Right atrium auricular region (tissue), 2 donors: ENCODE measurements around the gene SULT1C4. TPM values are rescaled to one million over a fixed set of nuclear protein-coding genes. Genes with fewer than 3 reads are reported as not detected.

Experiments used
- DNase-seq: peaks from one replicate; pipeline ENCODE4 v3.0.0-alpha.2; 2019; ENCODE audit warnings: low spot score
- H3K27ac ChIP-seq, 2 donors: fragments of 200-600 bp; sonication (generic); 1 replicate in 1 of 2; 2 replicates in 1 of 2; pipeline ENCODE4 v1.5.1; 2016 to 2019
- H3K27me3 ChIP-seq, 2 donors: fragments of 200-600 bp; sonication (generic); one replicate each; pipeline versions ENCODE4 v1.5.1 to v1.6.0; 2017 to 2019
- H3K36me3 ChIP-seq: fragments of 200-600 bp; sonication (generic); one replicate; pipeline ENCODE4 v1.5.1; 2016
- H3K4me1 ChIP-seq, 2 donors: fragments of 200-600 bp; sonication (generic); one replicate each; pipeline versions ENCODE4 v1.5.1 to v1.6.0; 2017 to 2019
- H3K4me3 ChIP-seq, 2 donors: fragments of 200-600 bp; sonication (generic); 1 replicate in 1 of 2; 2 replicates in 1 of 2; pipeline ENCODE4 v1.5.1; 2017 to 2019; ENCODE audit warnings: mild to moderate bottlenecking in 1 of 2, moderate library complexity in 1 of 2
- H3K9me3 ChIP-seq, 2 donors: fragments of 200-600 bp; sonication (generic); one replicate each; pipeline ENCODE4 v1.5.1; 2019
- total RNA-seq, 2 donors: library from RNA; depleted of rRNA; stranded (reverse); fragments of >200 nt; gene quantifications; one replicate each; pipeline ENCODE4 v1.1.0, GENCODE V29; 2016
- TF ChIP-seq, protein P1 (sequence below), 2 donors: fragments of 200-600 bp; sonication (generic); IDR thresholded peaks; one replicate each; pipeline ENCODE4 v1.5.1; 2019; ENCODE audit warnings: antibody characterized with exemption in 2 of 2

The SULT1C4 gene
- total RNA-seq, 2 donors from 2014 or later: 9.8 to 16.0 TPM

DNA sequence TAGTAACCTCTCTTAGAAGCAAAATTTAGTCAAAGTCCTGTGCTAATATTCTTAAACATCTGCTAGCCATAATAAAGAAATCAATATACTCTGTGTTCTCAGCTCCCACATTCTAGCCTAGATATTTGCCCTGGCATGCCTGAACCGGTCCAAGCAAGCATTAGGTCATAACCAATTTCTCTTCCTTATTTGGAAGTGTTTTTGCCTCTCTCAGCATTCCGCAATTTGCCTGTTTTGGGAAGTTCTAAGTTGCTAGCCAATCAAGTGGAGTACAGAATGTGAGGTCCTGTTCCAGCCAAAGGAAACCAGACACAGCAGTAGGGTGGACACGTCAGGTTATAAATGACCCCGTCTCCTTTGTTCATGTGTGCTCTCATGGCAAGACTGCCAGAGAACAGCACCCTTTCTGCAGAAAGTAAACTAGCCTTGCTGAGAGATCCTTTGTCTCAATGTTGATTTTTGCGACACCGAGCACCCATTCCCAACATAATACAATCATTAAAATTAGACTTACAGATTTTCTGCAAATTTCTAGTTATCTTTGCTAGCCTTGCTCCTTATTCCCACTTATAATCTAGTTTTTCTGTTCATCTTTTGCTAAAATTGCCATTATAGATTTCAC lies 13.0 kb upstream of the SULT1C4 start:
- TF ChIP-seq, protein P1, sequence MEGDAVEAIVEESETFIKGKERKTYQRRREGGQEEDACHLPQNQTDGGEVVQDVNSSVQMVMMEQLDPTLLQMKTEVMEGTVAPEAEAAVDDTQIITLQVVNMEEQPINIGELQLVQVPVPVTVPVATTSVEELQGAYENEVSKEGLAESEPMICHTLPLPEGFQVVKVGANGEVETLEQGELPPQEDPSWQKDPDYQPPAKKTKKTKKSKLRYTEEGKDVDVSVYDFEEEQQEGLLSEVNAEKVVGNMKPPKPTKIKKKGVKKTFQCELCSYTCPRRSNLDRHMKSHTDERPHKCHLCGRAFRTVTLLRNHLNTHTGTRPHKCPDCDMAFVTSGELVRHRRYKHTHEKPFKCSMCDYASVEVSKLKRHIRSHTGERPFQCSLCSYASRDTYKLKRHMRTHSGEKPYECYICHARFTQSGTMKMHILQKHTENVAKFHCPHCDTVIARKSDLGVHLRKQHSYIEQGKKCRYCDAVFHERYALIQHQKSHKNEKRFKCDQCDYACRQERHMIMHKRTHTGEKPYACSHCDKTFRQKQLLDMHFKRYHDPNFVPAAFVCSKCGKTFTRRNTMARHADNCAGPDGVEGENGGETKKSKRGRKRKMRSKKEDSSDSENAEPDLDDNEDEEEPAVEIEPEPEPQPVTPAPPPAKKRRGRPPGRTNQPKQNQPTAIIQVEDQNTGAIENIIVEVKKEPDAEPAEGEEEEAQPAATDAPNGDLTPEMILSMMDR (IDR thresholded peaks at IDR 0.05): no peak
- no peak overlapping the region for H3K4me3 ChIP-seq
- no peaks in the 10 kb centered on the region for H3K9me3 ChIP-seq
- no peaks in the 10 kb centered on the region for H3K4me1 ChIP-seq
- H3K36me3 ChIP-seq: no peaks in the 10 kb centered on the region
- no peak overlapping the region for H3K27ac ChIP-seq
- DNase-seq: no peak
- no peaks in the 10 kb centered on the region for H3K27me3 ChIP-seq

DNA sequence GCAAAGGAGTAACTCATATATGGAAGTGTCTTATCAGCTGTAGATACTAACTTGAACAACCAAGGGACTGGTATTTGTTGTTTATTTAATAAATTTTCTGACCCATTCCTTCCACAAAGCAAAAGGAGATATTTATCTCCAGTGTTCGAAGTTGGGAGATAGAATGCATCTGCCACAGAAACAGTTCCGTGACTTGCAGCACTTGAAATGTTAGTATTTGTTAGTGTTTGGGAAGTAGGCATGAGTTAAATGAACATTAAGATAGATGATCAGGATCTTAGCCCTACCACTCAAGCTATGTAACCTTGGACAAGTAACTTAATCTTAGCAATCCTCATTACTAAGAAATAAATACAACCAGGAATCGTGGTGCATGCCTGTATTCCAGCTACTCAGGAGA lies 12.1 kb upstream of the SULT1C4 start:
- TF ChIP-seq, protein P1 (IDR thresholded peaks at IDR 0.05): no peak
- DNase-seq: no peak
- Histone ChIP-seq H3K27me3 (no peaks in the 10 kb centered on the region), H3K4me3 (no peak overlapping the region), H3K4me1 (no peaks in the 10 kb centered on the region), H3K36me3 (no peaks in the 10 kb centered on the region), H3K27ac (no peak overlapping the region), H3K9me3 (no peaks in the 10 kb centered on the region)

DNA sequence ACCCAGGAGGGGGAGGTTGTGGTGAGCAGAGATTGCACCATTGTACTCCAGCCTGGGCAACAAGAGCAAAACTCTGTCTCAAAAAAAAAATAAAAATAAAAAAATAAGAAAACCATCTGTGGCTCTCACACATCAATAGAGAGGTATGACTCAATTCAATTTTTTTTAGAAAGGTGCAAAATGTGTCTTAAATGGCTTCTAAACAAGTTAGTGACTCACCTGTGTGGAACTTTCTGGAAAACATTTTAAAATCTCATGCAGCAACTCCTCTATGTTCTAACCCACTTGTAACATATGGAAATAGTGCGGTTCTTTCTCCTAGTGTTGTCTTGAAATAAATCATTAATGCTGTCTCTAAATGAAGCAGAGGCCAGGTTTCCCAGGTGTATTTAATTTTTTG lies 10.7 kb upstream of the SULT1C4 start:
- TF ChIP-seq, protein P1 (IDR thresholded peaks at IDR 0.05): no peak

DNA sequence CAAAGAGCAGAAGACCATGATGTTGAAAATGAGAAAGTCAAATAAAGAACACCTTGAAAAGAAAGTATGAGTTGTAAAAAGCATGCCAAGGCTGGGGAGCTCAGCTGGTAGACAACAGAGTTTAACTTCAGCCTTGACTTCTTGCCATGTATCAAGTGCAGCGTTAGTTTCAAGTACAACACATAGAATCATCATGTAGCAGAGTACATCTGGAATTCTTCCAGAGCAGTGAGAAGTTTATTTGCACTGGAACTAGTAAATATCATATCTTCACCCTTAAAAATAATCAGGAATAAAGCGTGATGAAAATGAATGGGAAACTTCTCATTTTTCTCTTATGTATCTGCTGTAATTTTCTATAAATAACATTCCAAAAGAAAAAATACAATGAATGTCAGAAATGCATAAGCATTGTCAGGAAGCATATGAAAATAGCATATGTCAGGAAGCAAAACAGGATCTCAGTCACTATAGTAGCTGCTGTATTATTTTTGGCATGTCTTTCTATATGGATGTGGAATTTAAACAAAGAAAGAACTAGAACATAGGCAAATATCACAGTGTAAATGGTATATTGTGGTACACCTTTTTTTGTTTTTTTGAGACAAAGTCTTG lies 10.1 kb upstream of the SULT1C4 start:
- no peak overlapping the region for H3K4me3 ChIP-seq
- TF ChIP-seq, protein P1 (IDR thresholded peaks at IDR 0.05): no peak
- H3K27me3 ChIP-seq: no peaks in the 10 kb centered on the region
- no peaks in the 10 kb centered on the region for H3K4me1 ChIP-seq
- no peaks in the 10 kb centered on the region for H3K36me3 ChIP-seq
- H3K9me3 ChIP-seq: no peaks in the 10 kb centered on the region
- DNase-seq: no peak
- no peak overlapping the region for H3K27ac ChIP-seq

More for the DNA sequence above, 10.7 kb upstream of the SULT1C4 start:
- no peak for DNase-seq
- no peaks in the 10 kb centered on the region for H3K27me3 ChIP-seq
- no peak overlapping the region for H3K4me3 ChIP-seq
- no peaks in the 10 kb centered on the region for H3K9me3 ChIP-seq
- no peaks in the 10 kb centered on the region for H3K4me1 ChIP-seq
- H3K36me3 ChIP-seq: no peaks in the 10 kb centered on the region
- no peak overlapping the region for H3K27ac ChIP-seq

DNA sequence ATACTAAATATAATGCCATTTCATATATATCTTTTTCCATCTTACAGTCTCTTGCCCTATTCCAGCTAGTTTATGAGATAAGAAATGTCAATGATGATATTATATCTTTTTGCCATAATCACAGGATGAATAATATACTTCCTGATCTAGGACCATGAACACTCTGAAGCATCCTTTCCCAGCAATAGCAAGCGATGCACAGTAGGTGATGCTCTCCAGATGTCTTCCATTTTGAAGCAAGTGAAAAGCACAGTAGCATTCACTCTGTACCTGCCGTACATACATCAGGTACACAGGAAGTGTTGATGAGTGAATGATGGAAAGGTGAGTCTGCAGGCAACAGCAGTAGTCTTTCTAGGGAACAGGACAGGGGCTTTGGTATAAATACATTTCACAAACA lies 8.6 kb upstream of the SULT1C4 start:
- no peaks in the 10 kb centered on the region for H3K9me3 ChIP-seq
- no peak overlapping the region for H3K27ac ChIP-seq
- H3K4me3 ChIP-seq: no peak overlapping the region
- H3K4me1 ChIP-seq: no peaks in the 10 kb centered on the region
- no peak for DNase-seq
- TF ChIP-seq, protein P1 (IDR thresholded peaks at IDR 0.05): no peak
- no peaks in the 10 kb centered on the region for H3K27me3 ChIP-seq
- no peaks in the 10 kb centered on the region for H3K36me3 ChIP-seq

DNA sequence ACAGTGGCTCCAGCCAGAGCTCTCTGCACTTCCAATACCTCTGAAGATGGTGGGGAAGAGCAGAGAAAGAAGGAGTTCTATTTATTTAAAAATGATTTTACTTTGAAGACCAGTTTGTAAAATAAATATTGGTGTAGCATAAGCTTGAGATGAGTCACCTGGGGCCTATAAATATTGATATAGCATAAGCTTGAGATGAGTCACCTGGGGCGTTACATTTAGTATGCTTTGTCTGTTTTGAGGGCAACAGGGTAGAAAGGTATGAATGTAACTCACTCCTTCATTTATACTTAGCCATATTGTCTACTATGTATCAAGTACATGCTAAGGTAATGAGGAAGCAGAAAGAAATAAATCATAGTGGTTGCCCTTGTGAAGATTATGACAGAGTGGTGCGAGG lies 7.7 kb upstream of the SULT1C4 start:
- H3K9me3 ChIP-seq: no peaks in the 10 kb centered on the region
- no peak overlapping the region for H3K27ac ChIP-seq
- TF ChIP-seq, protein P1 (IDR thresholded peaks at IDR 0.05): no peak
- H3K4me3 ChIP-seq: no peak overlapping the region
- no peaks in the 10 kb centered on the region for H3K4me1 ChIP-seq
- DNase-seq: no peak
- H3K36me3 ChIP-seq: no peaks in the 10 kb centered on the region
- H3K27me3 ChIP-seq: no peaks in the 10 kb centered on the region
